Prostate gland (tissue), 2 donors: ENCODE results near the gene PLOD2. TPM values are rescaled to one million over a fixed set of nuclear protein-coding genes. Genes with fewer than 3 reads are reported as not detected.

Experiments
- DNase-seq: peaks from one replicate; pipeline ENCODE4 v3.0.0-alpha.2; 2019; ENCODE audit warnings: low spot score
- H3K27ac ChIP-seq, 2 donors: fragments of 200-600 bp; sonication (generic); 2 replicates each; pipeline ENCODE4 v1.5.1; 2017 to 2019
- H3K27me3 ChIP-seq: fragments of 200-600 bp; sonication (generic); replicated peaks from 2 replicates; pipeline ENCODE4 v1.5.1; 2019; ENCODE audit not compliant: insufficient read depth
- H3K36me3 ChIP-seq, 2 donors: fragments of 200-600 bp; sonication (generic); 1 replicate in 1 of 2; 2 replicates in 1 of 2; pipeline versions ENCODE4 v1.5.1 to v1.8.1; 2017 to 2019
- H3K4me1 ChIP-seq: fragments of 200-600 bp; sonication (generic); replicated peaks from 2 replicates; pipeline ENCODE4 v1.5.1; 2019
- H3K4me3 ChIP-seq, 2 donors: fragments of 200-600 bp; sonication (generic); 2 replicates each; pipeline ENCODE4 v1.5.1; 2017 to 2019
- H3K9me3 ChIP-seq: fragments of 200-600 bp; sonication (generic); 2 replicates; pipeline ENCODE4 v1.5.1; 2017
- POLR2A ChIP-seq: fragments of 450-650 bp; IDR thresholded peaks from one replicate; pipeline ENCODE4 v1.6.1; 2016; ENCODE audit warnings: antibody characterized with exemption, mild to moderate bottlenecking
- POLR2AphosphoS5 ChIP-seq: sonication (generic); formaldehyde crosslinking; IDR thresholded peaks from one replicate; pipeline ENCODE4 v1.6.1; 2017; ENCODE audit warnings: antibody characterized with exemption
- WGBS: methylation state at CpG from one replicate; pipeline ENCODE4 v1.1.5; 2018; 5-methylcytosine and 5-hydroxymethylcytosine counted together
- intact Hi-C: fragments of 100-400 bp; cut with DNase I; formaldehyde crosslinking; loops from one replicate; pipeline ENCODE4 v1.14.2; 2022
- total RNA-seq, 2 donors: library from RNA; depleted of rRNA; stranded (reverse); fragments of >200 nt; gene quantifications; one replicate each; pipeline ENCODE4 v1.1.0, GENCODE V29; 2016
- TF ChIP-seq, protein P1 (sequence below), 4 experiments: fragments of 200-600 bp in 2 of 4; fragments of 450-650 bp in 2 of 4; sonication (generic) in 2 of 4; IDR thresholded peaks; 1 replicate in 3 of 4; 2 replicates in 1 of 4; pipeline ENCODE4 v1.5.1; 2016 to 2019; ENCODE audit warnings: antibody characterized with exemption in 4 of 4, mild to moderate bottlenecking in 2 of 4, moderate library complexity in 2 of 4

Gene PLOD2
- total RNA-seq, 2 donors from 2014 or later = 10.7 to 14.6 TPM

DNA sequence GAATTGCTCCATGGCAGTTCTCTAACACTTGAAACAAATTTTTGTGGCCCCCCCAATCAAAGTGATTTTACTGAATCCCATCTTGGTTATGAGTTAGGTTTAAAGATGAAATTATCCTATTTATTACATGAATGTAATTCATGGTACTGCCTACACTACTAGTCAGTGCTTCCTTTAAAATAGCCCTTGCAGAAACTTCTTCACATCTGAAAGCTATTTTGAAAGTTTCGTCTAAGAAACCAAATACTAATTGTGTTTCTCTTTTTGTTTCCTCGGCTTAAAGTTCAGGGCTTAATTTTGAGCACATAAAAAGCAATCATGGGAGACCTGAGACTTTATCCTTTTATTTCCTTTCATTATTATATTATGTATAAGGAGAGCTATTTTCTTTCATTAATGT lies 72.1 kb downstream of the PLOD2 start:
- H3K27ac ChIP-seq = no peak overlapping the region
- no peak for DNase-seq
- no peaks in the 10 kb centered on the region for H3K27me3 ChIP-seq
- intact Hi-C loops = no loop called here
- no peaks in the 10 kb centered on the region for H3K9me3 ChIP-seq
- H3K36me3 ChIP-seq = no peaks in the 10 kb centered on the region
- no peaks in the 10 kb centered on the region for H3K4me1 ChIP-seq
- 86% methylated on average over 2 of the region's 2 CpGs for WGBS
- TF ChIP-seq, protein P1, sequence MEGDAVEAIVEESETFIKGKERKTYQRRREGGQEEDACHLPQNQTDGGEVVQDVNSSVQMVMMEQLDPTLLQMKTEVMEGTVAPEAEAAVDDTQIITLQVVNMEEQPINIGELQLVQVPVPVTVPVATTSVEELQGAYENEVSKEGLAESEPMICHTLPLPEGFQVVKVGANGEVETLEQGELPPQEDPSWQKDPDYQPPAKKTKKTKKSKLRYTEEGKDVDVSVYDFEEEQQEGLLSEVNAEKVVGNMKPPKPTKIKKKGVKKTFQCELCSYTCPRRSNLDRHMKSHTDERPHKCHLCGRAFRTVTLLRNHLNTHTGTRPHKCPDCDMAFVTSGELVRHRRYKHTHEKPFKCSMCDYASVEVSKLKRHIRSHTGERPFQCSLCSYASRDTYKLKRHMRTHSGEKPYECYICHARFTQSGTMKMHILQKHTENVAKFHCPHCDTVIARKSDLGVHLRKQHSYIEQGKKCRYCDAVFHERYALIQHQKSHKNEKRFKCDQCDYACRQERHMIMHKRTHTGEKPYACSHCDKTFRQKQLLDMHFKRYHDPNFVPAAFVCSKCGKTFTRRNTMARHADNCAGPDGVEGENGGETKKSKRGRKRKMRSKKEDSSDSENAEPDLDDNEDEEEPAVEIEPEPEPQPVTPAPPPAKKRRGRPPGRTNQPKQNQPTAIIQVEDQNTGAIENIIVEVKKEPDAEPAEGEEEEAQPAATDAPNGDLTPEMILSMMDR (IDR thresholded peaks at IDR 0.05) = no peak
- TF ChIP-seq POLR2A (no peak), POLR2AphosphoS5 (no peak)
- no peak overlapping the region for H3K4me3 ChIP-seq

DNA sequence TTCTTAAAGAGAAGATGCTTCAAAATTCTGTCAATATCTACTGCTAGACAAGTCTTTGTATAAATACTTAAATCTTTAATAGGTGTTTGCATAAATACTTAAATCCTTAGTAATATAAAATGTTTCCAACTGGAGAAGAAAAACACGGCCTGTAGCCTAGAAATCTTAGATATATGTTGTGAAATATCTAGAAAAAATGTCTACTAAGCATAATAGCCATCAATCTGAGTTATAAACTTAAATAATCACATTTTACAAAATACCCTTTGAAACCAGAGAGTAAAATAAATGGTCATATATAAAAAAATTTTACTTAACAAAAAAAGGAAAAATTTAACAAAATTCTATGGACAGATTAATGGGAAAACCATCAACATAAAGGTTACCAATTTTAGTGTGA lies 73.9 kb downstream of the PLOD2 start:
- no peaks in the 10 kb centered on the region for H3K27me3 ChIP-seq
- intact Hi-C loops = no loop called here
- WGBS = 76% methylated on average over 1 of the region's 1 CpG

DNA sequence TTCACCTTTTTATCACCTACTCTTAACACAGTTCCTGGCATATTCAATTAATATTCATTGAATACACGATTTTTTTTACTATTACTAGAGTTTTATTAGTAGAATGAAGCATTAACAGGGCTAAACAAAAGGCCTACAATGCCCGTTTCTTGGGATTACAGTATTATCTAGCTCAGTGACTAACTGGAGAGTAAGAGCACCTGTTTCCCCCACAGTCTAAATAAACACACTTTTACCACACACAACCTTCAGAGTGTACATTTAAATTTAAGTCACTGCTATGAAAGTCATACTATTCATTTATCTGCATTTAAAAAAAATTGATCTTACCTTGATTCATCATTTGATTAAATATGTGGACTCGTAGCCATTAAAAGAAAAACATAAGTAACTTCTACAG lies 74.8 kb downstream of the PLOD2 start:
- Histone ChIP-seq H3K9me3 (no peaks in the 10 kb centered on the region), H3K27ac (no peak overlapping the region), H3K36me3 (no peaks in the 10 kb centered on the region), H3K4me1 (no peaks in the 10 kb centered on the region), H3K27me3 (no peaks in the 10 kb centered on the region), H3K4me3 (no peak overlapping the region)
- 70% methylated on average over 3 of the region's 3 CpGs for WGBS
- intact Hi-C loops = no loop called here
- no peak for DNase-seq
- TF ChIP-seq POLR2A (no peak), POLR2AphosphoS5 (no peak)
- TF ChIP-seq, protein P1 (IDR thresholded peaks at IDR 0.05) = no peak

More for the DNA sequence above, 73.9 kb downstream of the PLOD2 start:
- no peak overlapping the region for H3K27ac ChIP-seq
- TF ChIP-seq POLR2A = no peak
- TF ChIP-seq POLR2AphosphoS5 = no peak
- TF ChIP-seq, protein P1 (IDR thresholded peaks at IDR 0.05) = no peak
- no peak for DNase-seq
- H3K9me3 ChIP-seq = no peaks in the 10 kb centered on the region
- no peaks in the 10 kb centered on the region for H3K36me3 ChIP-seq
- H3K4me3 ChIP-seq = no peak overlapping the region
- H3K4me1 ChIP-seq = no peaks in the 10 kb centered on the region

DNA sequence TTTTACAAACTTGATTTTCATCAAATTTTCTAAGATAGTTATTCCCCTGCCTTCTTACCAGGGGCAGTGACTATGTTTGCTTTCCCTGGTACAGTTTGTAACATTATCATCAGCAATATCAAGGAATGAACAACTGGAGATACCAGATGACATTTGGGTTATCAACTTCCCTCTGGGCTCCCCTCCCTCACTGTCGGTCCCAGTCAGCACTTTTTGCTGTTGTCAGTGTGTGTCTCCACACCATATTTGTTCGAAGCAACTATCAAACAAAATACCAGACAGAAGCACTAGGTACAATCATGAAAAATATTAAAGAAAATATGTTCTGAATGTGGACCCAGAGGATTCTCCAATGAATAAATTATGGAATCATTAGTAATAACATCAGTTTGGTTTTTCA lies 75.3 kb downstream of the PLOD2 start:
- Histone ChIP-seq H3K4me1 (no peaks in the 10 kb centered on the region), H3K27me3 (no peaks in the 10 kb centered on the region), H3K27ac (no peak overlapping the region), H3K36me3 (no peaks in the 10 kb centered on the region), H3K9me3 (no peaks in the 10 kb centered on the region), H3K4me3 (no peak overlapping the region)
- intact Hi-C loops = no loop called here
- WGBS = 87% methylated on average over 2 of the region's 2 CpGs
- DNase-seq = no peak
- TF ChIP-seq, protein P1 (IDR thresholded peaks at IDR 0.05) = no peak
- TF ChIP-seq POLR2AphosphoS5 (no peak), POLR2A (no peak)

DNA sequence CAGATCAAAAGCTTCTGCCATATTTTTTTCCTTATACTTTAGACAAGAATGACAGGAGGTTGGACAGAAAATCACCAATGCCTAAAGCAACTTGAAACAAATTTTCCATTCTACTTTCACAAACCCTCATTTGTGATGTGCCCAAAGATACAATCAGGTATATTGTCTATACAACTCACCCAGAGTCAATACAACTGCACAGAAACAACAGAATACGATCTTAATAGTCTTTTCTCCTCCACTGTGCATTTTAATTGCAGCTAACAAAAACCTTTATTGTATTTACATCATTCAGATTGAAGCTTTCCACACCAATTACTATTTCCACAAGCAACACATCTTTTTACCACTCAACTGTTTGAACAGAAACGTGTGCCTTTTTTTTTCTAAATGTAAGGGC lies 80.4 kb downstream of the PLOD2 start:
- Histone ChIP-seq H3K9me3 (no peaks in the 10 kb centered on the region), H3K4me1 (no peaks in the 10 kb centered on the region), H3K27me3 (no peaks in the 10 kb centered on the region), H3K27ac (no peak overlapping the region), H3K4me3 (no peak overlapping the region), H3K36me3 (no peaks in the 10 kb centered on the region)
- no peak for DNase-seq
- TF ChIP-seq POLR2AphosphoS5 (no peak), POLR2A (no peak)
- TF ChIP-seq, protein P1 (IDR thresholded peaks at IDR 0.05) = no peak
- 41% methylated on average over 2 of the region's 2 CpGs for WGBS
- intact Hi-C loops = no loop called here
